WTC11 (cell line): ENCODE results near the gene SAXO2. TPM values are rescaled to one million over a fixed set of nuclear protein-coding genes. Genes with fewer than 3 reads are reported as not detected.
"Not testable (repeated sequence)": the region's sequence is repeated elsewhere in the genome, so short reads cannot be mapped to it uniquely, and the experiment has no call there.

ENCODE experiments used
- ATAC-seq: fragments of 200-7000 bp; cut with Tn5 transposase; 2 replicates; pipeline ENCODE4 v1.10.0; 2021; ENCODE audit warnings: mild to moderate bottlenecking, moderate library complexity
- CTCF ChIA-PET: fragments of 300-600 bp; sonication (Branson Sonifier 250); formaldehyde crosslinking; loops from one replicate; lab custom pipeline; 2021; ENCODE audit warnings: antibody characterized with exemption; lab: Charles Lee
- POLR2A ChIA-PET: fragments of 350-600 bp; sonication (Branson Sonifier 250); formaldehyde crosslinking; loops from one replicate; lab custom pipeline; 2021; ENCODE audit warnings: antibody characterized with exemption; lab: Charles Lee
- DNase-seq: peaks from one replicate; pipeline ENCODE4 v3.0.0; 2021; ENCODE audit warnings: low spot score
- H3K27ac Mint-ChIP-seq: 2 replicates; pipeline ENCODE4 v1.8.0; 2021; ENCODE audit warnings: mixed read lengths
- H3K27me3 Mint-ChIP-seq: 2 replicates; pipeline ENCODE4 v1.8.0; 2021; ENCODE audit warnings: low read depth, mild to moderate bottlenecking, moderate library complexity, mixed read lengths
- H3K36me3 Mint-ChIP-seq: 2 replicates; pipeline ENCODE4 v1.8.0; 2021; ENCODE audit warnings: mixed read lengths
- H3K4me1 Mint-ChIP-seq: 2 replicates; pipeline ENCODE4 v1.8.0; 2022; ENCODE audit warnings: mixed read lengths
- H3K4me3 Mint-ChIP-seq: 2 replicates; pipeline ENCODE4 v1.8.0; 2021; ENCODE audit warnings: mild to moderate bottlenecking, moderate library complexity, mixed read lengths
- H3K9me3 Mint-ChIP-seq: 2 replicates; pipeline ENCODE4 v1.8.0; 2021; ENCODE audit warnings: mixed read lengths
- AR ChIP-seq: fragments of 250-450 bp; sonication (Bioruptor Pico); IDR thresholded peaks from 2 replicates; pipeline ENCODE4 v1.9.0; 2021; ENCODE audit warnings: mild to moderate bottlenecking
- E2F1 ChIP-seq: sonication (generic); formaldehyde crosslinking; IDR thresholded peaks from 2 replicates; pipeline ENCODE4 v1.8.0; 2022; ENCODE audit warnings: mild to moderate bottlenecking, missing genetic modification reagents
- FOXP1 ChIP-seq: sonication (generic); formaldehyde crosslinking; IDR thresholded peaks from 2 replicates; pipeline ENCODE4 v1.8.0; 2022; ENCODE audit warnings: missing genetic modification reagents, mild to moderate bottlenecking, moderate library complexity, borderline replicate concordance
- GRHL2 ChIP-seq: fragments of 250-450 bp; sonication (Bioruptor Pico); IDR thresholded peaks from 2 replicates; pipeline ENCODE4 v1.8.0; 2022; ENCODE audit warnings: mild to moderate bottlenecking, moderate library complexity; ENCODE audit not compliant: insufficient replicate concordance, severe bottlenecking
- KAT7 ChIP-seq: sonication (generic); formaldehyde crosslinking; IDR thresholded peaks from 2 replicates; pipeline ENCODE4 v1.8.1; 2023; ENCODE audit warnings: missing genetic modification reagents, mild to moderate bottlenecking, borderline replicate concordance
- MLX ChIP-seq: sonication (generic); formaldehyde crosslinking; IDR thresholded peaks from 2 replicates; pipeline ENCODE4 v1.8.1; 2023; ENCODE audit warnings: mild to moderate bottlenecking, missing genetic modification reagents, moderate library complexity
- NFYB ChIP-seq: sonication (generic); formaldehyde crosslinking; conservative IDR thresholded peaks from 2 replicates; pipeline ENCODE4 v1.8.0; 2022; ENCODE audit warnings: low read depth, missing genetic modification reagents
- NR1H2 ChIP-seq: sonication (generic); formaldehyde crosslinking; IDR thresholded peaks from 2 replicates; pipeline ENCODE4 v1.9.0; 2021; ENCODE audit warnings: mild to moderate bottlenecking, moderate library complexity, missing genetic modification reagents
- NR2C2 ChIP-seq: sonication (generic); formaldehyde crosslinking; IDR thresholded peaks from 2 replicates; pipeline ENCODE4 v1.8.0; 2022; ENCODE audit warnings: mild to moderate bottlenecking, missing genetic modification reagents
- SOX15 ChIP-seq: fragments of 250-450 bp; sonication (Bioruptor Pico); IDR thresholded peaks from 2 replicates; pipeline ENCODE4 v1.9.0; 2021; ENCODE audit warnings: mild to moderate bottlenecking
- TP53 ChIP-seq: sonication (generic); formaldehyde crosslinking; IDR thresholded peaks from 2 replicates; pipeline ENCODE4 v1.8.1; 2023; ENCODE audit warnings: mild to moderate bottlenecking, missing genetic modification reagents
- ZNF138 ChIP-seq: sonication (generic); formaldehyde crosslinking; conservative IDR thresholded peaks from 2 replicates; pipeline ENCODE4 v1.8.1; 2022; ENCODE audit warnings: mild to moderate bottlenecking, moderate library complexity, missing genetic modification reagents
- ZNF219 ChIP-seq: sonication (generic); formaldehyde crosslinking; IDR thresholded peaks from 2 replicates; pipeline ENCODE4 v1.8.0; 2023; ENCODE audit warnings: missing genetic modification reagents, mild to moderate bottlenecking, borderline replicate concordance
- ZNF281 ChIP-seq: sonication (generic); formaldehyde crosslinking; IDR thresholded peaks from 2 replicates; pipeline ENCODE4 v1.8.0; 2023; ENCODE audit warnings: mild to moderate bottlenecking, missing genetic modification reagents
- ZNF416 ChIP-seq: fragments of 250-450 bp; sonication (Bioruptor Pico); IDR thresholded peaks from 2 replicates; pipeline ENCODE4 v1.9.0; 2021; ENCODE audit warnings: mild to moderate bottlenecking, inconsistent platforms
- ZNF512 ChIP-seq: sonication (generic); formaldehyde crosslinking; IDR thresholded peaks from 2 replicates; pipeline ENCODE4 v1.8.1; 2022; ENCODE audit warnings: missing genetic modification reagents, borderline replicate concordance
- total RNA-seq: library from RNA; stranded (reverse); gene quantifications from 3 replicates; pipeline ENCODE4 v1.2.3, GENCODE V29; 2021

The SAXO2 gene
- total RNA-seq, 1 experiment from 2014 or later: 2.7 TPM

- H3K27me3 Mint-ChIP-seq: peaks cover 4% of the 10 kb centered on the region
- H3K4me1 Mint-ChIP-seq: no peaks in the 10 kb centered on the region
- POLR2A ChIA-PET: no interaction called here
- no peak for DNase-seq
- no peaks in the 10 kb centered on the region for H3K36me3 Mint-ChIP-seq
- TF ChIP-seq E2F1 (no peak), ZNF138 (CRISPR knock-in tag) (no peak), ZNF281 (CRISPR knock-in tag) (no peak), AR (CRISPR knock-in tag) (no peak), SOX15 (no peak), ZNF512 (CRISPR knock-in tag) (no peak), NFYB (CRISPR knock-in tag) (no peak), NR2C2 (CRISPR knock-in tag) (no peak), GRHL2 (no peak), FOXP1 (no peak), ZNF416 (CRISPR knock-in tag) (no peak), KAT7 (CRISPR knock-in tag) (no peak), TP53 (CRISPR knock-in tag) (no peak), MLX (CRISPR knock-in tag) (no peak)
- TF ChIP-seq, all 79 proteins: peak for 0
- H3K27ac Mint-ChIP-seq: no peak overlapping the region
- H3K9me3 Mint-ChIP-seq: peaks cover 8% of the 10 kb centered on the region
- ATAC-seq: no peak
- CTCF ChIA-PET: no interaction called here
- H3K4me3 Mint-ChIP-seq: no peak overlapping the region
Measured at GRCh38 chr15:82314769-82315518, 52.3 kb downstream of the SAXO2 start.

GRCh38 chr15:82315519-82316246 is 53.1 kb downstream of the SAXO2 start:
- CTCF ChIA-PET: no interaction called here
- no peak for ATAC-seq
- Mint-ChIP-seq H3K9me3 (peaks cover 4% of the 10 kb centered on the region), H3K4me1 (no peaks in the 10 kb centered on the region), H3K27ac (no peak overlapping the region), H3K4me3 (no peak overlapping the region), H3K36me3 (no peaks in the 10 kb centered on the region), H3K27me3 (peaks cover 1% of the 10 kb centered on the region)
- DNase-seq: no peak
- no peak for TF ChIP-seq MLX (CRISPR knock-in tag)
- TF ChIP-seq NR1H2 (CRISPR knock-in tag): no peak
- no peak for TF ChIP-seq ZNF416 (CRISPR knock-in tag)
- TF ChIP-seq ZNF219 (CRISPR knock-in tag): no peak
- POLR2A ChIA-PET: no interaction called here

GRCh38 chr15:82316247-82317090 is 53.9 kb downstream of the SAXO2 start:
- H3K27ac Mint-ChIP-seq, CTCF ChIA-PET, H3K9me3 Mint-ChIP-seq, DNase-seq, H3K4me3 Mint-ChIP-seq, H3K4me1 Mint-ChIP-seq, H3K27me3 Mint-ChIP-seq, POLR2A ChIA-PET, ATAC-seq, H3K36me3 Mint-ChIP-seq: not testable (repeated sequence)
